ENCODE data around the gene TOP1.

Gene TOP1

DNA sequence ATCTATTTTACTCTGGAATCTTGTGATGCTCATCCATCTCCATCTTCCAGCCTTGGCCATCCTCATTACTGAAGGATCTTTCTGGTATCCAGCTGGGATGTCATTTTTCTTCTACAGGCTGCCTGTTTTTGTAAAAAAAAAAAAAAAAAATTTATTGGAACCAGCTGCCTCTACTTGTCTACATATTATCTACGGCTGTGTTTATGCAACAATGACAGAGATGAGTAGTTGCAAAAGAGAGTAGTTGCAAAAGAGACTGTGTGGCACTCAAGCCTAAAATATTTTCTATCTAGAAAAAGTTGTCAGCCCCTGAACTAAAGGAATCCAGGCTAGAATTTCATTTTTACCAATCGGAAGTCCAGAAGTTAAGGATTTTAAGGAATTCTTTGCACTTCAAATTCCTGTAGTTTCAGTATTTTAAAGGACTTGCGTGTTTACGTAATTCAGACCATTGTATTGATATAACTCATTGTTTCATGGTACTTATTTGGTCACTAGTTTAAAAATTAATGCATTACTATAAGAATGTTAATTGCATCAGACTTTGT is 70.2 kb downstream of the TOP1 start (continued):
- TF ChIP-seq PRDM10 (tag by site-specific recombination; IDR thresholded peaks at IDR 0.05) (no peak), ZNF280C (tag by site-specific recombination; IDR thresholded peaks at IDR 0.05) (no peak), GLI2 (tag by site-specific recombination; IDR thresholded peaks at IDR 0.05; ENCODE audit: borderline replicate concordance, low read depth) (no peak), ZNF768 (tag by site-specific recombination; IDR thresholded peaks at IDR 0.05) (no peak), ZBTB20 (tag by site-specific recombination; IDR thresholded peaks at IDR 0.05) (no peak), ZNF140 (tag by site-specific recombination; IDR thresholded peaks at IDR 0.05) (no peak), BCL11B (tag by site-specific recombination; IDR thresholded peaks at IDR 0.05; ENCODE audit: low read depth) (no peak)

DNA sequence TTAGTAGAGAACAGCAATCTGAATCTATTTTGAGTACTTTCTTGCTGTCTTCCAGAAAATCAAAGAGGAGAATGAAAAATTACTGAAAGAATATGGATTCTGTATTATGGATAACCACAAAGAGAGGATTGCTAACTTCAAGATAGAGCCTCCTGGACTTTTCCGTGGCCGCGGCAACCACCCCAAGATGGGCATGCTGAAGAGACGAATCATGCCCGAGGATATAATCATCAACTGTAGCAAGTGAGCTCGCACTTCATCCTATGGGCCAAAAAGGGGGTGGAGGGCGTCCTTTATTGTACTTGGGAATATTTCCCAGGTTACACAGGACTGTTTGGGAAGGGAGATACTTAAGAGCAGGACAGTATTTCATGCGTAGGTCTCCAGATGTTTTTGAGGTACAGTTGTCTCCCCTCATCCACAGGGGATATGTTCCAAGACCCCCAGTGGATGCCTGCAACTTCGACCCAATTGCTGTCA is 71.4 kb downstream of the TOP1 start:
- H3K9me3 ChIP-seq (ENCODE audit: control insufficient read depth, insufficient read depth, low read depth, low read length): no peaks in the 10 kb centered on the region
- ChIA-PET CTCF (interaction anchor here (6.9 to 12.4 kb wide), 2 partner anchors 112 to 134 kb away, joined by 117 to 138 read pairs; no protein-coding TSS in a partner anchor), POLR2A (interaction anchor here (0.6 kb wide), 1 partner anchor 91 kb away, joined by 10 read pairs; no protein-coding TSS in a partner anchor)
- no peaks in the 10 kb centered on the region for H3K4me1 ChIP-seq (ENCODE audit: control insufficient read depth, insufficient read depth, low read length)
- no peak overlapping the region for H3K4me3 ChIP-seq (ENCODE audit: low read depth, low read length)
- peaks cover 31 to 82% of the 10 kb centered on the region in 2 experiments for H3K36me3 ChIP-seq (ENCODE audit: control insufficient read depth in 2 of 2, insufficient read depth in 1 of 2, low read length in 2 of 2)
- no peak overlapping the region for H3K27ac ChIP-seq (ENCODE audit: extremely low read depth, low read depth, low read length)
- TF ChIP-seq ZNF10 (tag by site-specific recombination; IDR thresholded peaks at IDR 0.05) (no peak), ZFHX2 (tag by site-specific recombination; conservative IDR thresholded peaks at IDR 0.05) (no peak), ZNF398 (tag by site-specific recombination; IDR thresholded peaks at IDR 0.05) (no peak), CTCF (tag by site-specific recombination; IDR thresholded peaks at IDR 0.05) (no peak), KLF8 (tag by site-specific recombination; IDR thresholded peaks at IDR 0.05) (no peak), SETDB1 (IDR thresholded peaks at IDR 0.05; ENCODE audit: insufficient read length, low read length) (no peak), ZNF521 (tag by site-specific recombination; IDR thresholded peaks at IDR 0.05) (no peak), ZNF416 (tag by site-specific recombination; IDR thresholded peaks at IDR 0.05) (no peak), ZNF830 (tag by site-specific recombination; IDR thresholded peaks at IDR 0.05; ENCODE audit: low read depth) (no peak), ZNF510 (tag by site-specific recombination; IDR thresholded peaks at IDR 0.05; ENCODE audit: insufficient replicate concordance) (no peak), ZNF670 (tag by site-specific recombination; IDR thresholded peaks at IDR 0.05; ENCODE audit: low read depth) (no peak), TSHZ1 (tag by site-specific recombination; IDR thresholded peaks at IDR 0.05; ENCODE audit: borderline replicate concordance) (no peak), MZF1 (tag by site-specific recombination; IDR thresholded peaks at IDR 0.05; ENCODE audit: borderline replicate concordance) (no peak), ZNF214 (tag by site-specific recombination; IDR thresholded peaks at IDR 0.05; ENCODE audit: borderline replicate concordance) (no peak)

Data from HEK293 (cell line).